ENCODE results near the gene UMODL1. TPM values are rescaled to one million over a fixed set of nuclear protein-coding genes. Genes with fewer than 3 reads are reported as not detected.

UMODL1 gene
- total and polyA plus RNA-seq, 3 experiments from 2014 or later: 0.07 TPM; not detected in 2

DNA sequence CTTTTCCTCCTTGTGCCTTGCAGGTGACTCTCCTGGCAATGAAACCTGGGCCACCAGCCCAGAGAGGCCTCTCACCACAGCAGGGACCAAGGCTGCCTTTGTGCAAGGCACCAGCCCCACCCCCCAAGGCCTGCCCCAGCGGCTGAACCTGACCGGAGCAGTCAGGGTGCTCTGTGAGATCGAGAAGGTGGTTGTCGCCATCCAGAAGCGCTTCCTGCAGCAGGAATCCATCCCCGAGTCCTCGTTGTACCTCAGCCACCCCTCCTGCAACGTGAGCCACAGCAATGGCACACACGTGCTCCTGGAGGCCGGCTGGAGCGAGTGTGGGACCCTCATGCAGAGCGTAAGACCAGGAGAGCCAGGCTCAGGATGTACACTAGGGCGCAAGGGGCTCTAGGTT, 51.7 kb downstream of the UMODL1 start:
- POLR2A ChIA-PET: no interaction called here
- H3K27ac Mint-ChIP-seq: no peak overlapping the region

DNA sequence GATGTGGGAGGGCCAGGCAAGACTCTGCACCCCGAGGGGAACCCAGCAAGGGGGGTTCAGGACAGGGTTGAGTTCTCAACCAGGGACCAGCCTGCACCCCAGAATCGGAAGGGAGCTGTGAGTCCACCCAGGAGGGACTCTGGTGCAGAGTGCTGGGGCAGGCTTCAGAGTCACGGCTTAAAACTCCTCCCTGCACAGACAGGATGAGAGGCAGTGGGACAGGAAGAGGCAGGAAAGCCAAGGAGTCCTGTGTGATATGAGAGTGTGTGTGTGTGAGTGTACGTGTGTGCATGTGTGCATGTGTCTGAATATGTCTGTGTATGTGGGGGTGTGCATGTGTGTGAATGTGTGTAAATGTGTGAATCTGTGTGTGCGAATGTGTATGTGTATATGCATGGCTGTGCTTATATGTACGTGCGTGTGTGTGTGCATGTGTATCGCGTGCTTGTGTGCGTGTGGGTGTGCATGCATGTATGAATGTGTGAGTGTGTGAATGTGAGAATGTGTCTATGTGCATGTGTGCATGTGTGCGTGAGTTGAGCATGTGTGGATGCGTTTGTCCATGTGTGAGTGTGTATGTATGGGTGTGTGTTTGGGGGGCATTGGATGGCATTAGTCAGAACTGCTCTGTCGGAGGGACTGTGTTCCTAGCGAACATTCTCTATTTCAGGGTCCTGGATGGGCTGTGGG, 52.2 kb downstream of the UMODL1 start:
- Mint-ChIP-seq H3K4me1 (peaks cover 2 to 5% (median 2%) of the 10 kb centered on the region in 3 donors), H3K27ac (peak overlapping the region in 1 of 8 donors; percentile 36), H3K4me3 (no peak overlapping the region), H3K9me3 (no peaks in the 10 kb centered on the region), H3K27me3 (peaks cover 32 to 73% of the 10 kb centered on the region in 2 donors), H3K36me3 (peaks cover 0 to 4% (median 0%) of the 10 kb centered on the region in 3 donors)
- no peak for DNase-seq
- no peaks in the 10 kb centered on the region for H3K36me3 ChIP-seq (ENCODE audit: insufficient read depth, low read length)
- CTCF ChIA-PET: no interaction called here
- H3K27ac ChIP-seq (ENCODE audit: low read depth, low read length): no peak overlapping the region
- no peaks in the 10 kb centered on the region for H3K9me3 ChIP-seq (ENCODE audit: low read length)
- peaks cover 48% of the 10 kb centered on the region for H3K27me3 ChIP-seq (ENCODE audit: insufficient read depth, low read length, poor library complexity, severe bottlenecking)
- POLR2A ChIA-PET: no interaction called here
- H3K4me3 ChIP-seq (ENCODE audit: low read length): no peak overlapping the region
- no peaks in the 10 kb centered on the region for H3K4me1 ChIP-seq (ENCODE audit: insufficient read depth, low read length)

More for the DNA sequence above, 51.7 kb downstream of the UMODL1 start:
- no peak overlapping the region for H3K4me3 ChIP-seq (ENCODE audit: low read length)
- peaks cover 32 to 78% of the 10 kb centered on the region in 2 donors for H3K27me3 Mint-ChIP-seq
- H3K27ac ChIP-seq (ENCODE audit: low read depth, low read length): no peak overlapping the region
- DNase-seq: no peak
- H3K36me3 ChIP-seq (ENCODE audit: insufficient read depth, low read length): no peaks in the 10 kb centered on the region
- peaks cover 2 to 5% (median 2%) of the 10 kb centered on the region in 3 donors for H3K4me1 Mint-ChIP-seq
- no peak overlapping the region for H3K4me3 Mint-ChIP-seq
- CTCF ChIA-PET: interaction anchor here (1.2 kb wide), 1 partner anchor 306 kb away, joined by 5 read pairs; no protein-coding TSS in a partner anchor
- H3K9me3 ChIP-seq (ENCODE audit: low read length): no peaks in the 10 kb centered on the region
- peaks cover 53% of the 10 kb centered on the region for H3K27me3 ChIP-seq (ENCODE audit: insufficient read depth, low read length, poor library complexity, severe bottlenecking)
- H3K4me1 ChIP-seq (ENCODE audit: insufficient read depth, low read length): no peaks in the 10 kb centered on the region
- H3K36me3 Mint-ChIP-seq: peaks cover 0 to 4% (median 0%) of the 10 kb centered on the region in 3 donors
- H3K9me3 Mint-ChIP-seq: no peaks in the 10 kb centered on the region

DNA sequence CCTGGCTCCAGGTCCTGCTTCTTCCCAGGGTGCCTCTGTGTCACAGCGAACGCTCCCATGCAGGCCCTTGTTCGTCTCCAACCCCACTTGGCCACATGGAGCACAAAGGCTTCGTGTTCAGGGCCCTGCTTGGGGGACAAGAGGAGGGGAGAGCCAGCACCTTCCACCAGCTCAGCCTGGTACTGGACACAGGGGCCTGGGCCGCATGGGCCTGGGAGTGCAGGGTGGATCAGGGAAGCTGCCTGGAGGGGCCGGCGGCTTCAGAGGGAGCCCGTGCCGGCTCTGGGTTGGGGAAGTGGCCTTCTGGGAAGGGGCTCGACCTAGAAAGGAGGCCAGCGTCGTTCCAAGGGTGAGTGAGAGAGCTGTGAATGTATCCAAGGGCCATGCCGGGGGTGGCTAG, 53.0 kb downstream of the UMODL1 start:
- no peak overlapping the region for H3K4me3 Mint-ChIP-seq
- Histone ChIP-seq H3K4me3 (ENCODE audit: low read length) (no peak overlapping the region), H3K27me3 (ENCODE audit: insufficient read depth, low read length, poor library complexity, severe bottlenecking) (peaks cover 41% of the 10 kb centered on the region), H3K4me1 (ENCODE audit: insufficient read depth, low read length) (no peaks in the 10 kb centered on the region), H3K36me3 (ENCODE audit: insufficient read depth, low read length) (no peaks in the 10 kb centered on the region), H3K9me3 (ENCODE audit: low read length) (no peaks in the 10 kb centered on the region), H3K27ac (ENCODE audit: low read depth, low read length) (no peak overlapping the region)
- H3K27ac Mint-ChIP-seq: no peak overlapping the region
- ChIA-PET CTCF (no interaction called here), POLR2A (no interaction called here)
- DNase-seq: no peak
- peaks cover 0 to 4% (median 0%) of the 10 kb centered on the region in 3 donors for H3K36me3 Mint-ChIP-seq
- peaks cover 32 to 70% of the 10 kb centered on the region in 2 donors for H3K27me3 Mint-ChIP-seq
- H3K9me3 Mint-ChIP-seq: no peaks in the 10 kb centered on the region
- peaks cover 2 to 5% (median 2%) of the 10 kb centered on the region in 3 donors for H3K4me1 Mint-ChIP-seq

DNA sequence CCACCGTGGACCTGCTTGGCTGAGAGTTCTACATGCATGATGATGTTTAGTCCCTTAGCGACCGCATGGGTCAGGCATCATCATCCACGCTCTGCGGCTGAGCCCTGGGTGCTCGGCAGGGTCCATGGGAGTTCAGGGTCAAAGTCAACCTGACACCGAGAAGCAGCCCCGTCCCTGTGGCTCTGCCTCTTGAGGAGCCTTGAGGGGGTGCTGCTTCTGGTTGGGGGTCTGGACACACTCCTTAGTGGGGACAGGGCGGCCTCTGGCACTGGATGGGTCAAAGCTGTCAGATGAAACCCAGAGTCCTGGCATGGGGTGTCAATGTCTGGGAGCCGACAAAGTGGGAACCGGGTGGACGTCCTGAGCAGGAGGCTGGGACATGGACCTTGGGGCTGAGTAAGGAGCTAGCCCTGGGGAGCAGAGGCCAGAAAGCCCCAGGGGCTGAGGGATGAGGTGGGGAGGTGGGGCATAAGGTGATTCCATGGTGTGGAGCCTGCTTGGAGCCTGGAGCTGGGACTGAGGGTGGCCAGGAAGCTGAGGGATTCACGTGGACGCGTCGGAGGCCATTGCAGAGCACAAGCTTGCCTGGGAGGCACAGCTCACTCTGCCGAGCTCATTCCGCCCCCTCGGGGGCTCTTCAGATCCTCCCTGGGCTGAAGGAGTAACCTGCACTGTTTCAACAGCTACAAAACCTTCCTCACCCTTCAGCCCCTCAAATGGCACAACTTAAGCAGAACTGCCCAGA, 53.9 kb downstream of the UMODL1 start:
- ChIA-PET POLR2A (no interaction called here), CTCF (interaction anchor here (1.0 to 1.4 kb wide), 3 partner anchors 8 to 17 kb away, joined by 3 to 5 read pairs (median 4); no protein-coding TSS in a partner anchor)
- Histone ChIP-seq H3K4me3 (ENCODE audit: low read length) (no peak overlapping the region), H3K27me3 (ENCODE audit: insufficient read depth, low read length, poor library complexity, severe bottlenecking) (peaks cover 32% of the 10 kb centered on the region), H3K9me3 (ENCODE audit: low read length) (no peaks in the 10 kb centered on the region), H3K27ac (ENCODE audit: low read depth, low read length) (no peak overlapping the region), H3K36me3 (ENCODE audit: insufficient read depth, low read length) (no peaks in the 10 kb centered on the region), H3K4me1 (ENCODE audit: insufficient read depth, low read length) (no peaks in the 10 kb centered on the region)
- no peak overlapping the region for H3K4me3 Mint-ChIP-seq
- H3K27ac Mint-ChIP-seq: peak overlapping the region in 1 of 8 donors; percentile 47
- peaks cover 0 to 4% (median 0%) of the 10 kb centered on the region in 3 donors for H3K36me3 Mint-ChIP-seq
- peaks cover 0 to 5% (median 2%) of the 10 kb centered on the region in 3 donors for H3K4me1 Mint-ChIP-seq
- DNase-seq: no peak
- H3K9me3 Mint-ChIP-seq: no peaks in the 10 kb centered on the region
- peaks cover 34 to 61% of the 10 kb centered on the region in 2 donors for H3K27me3 Mint-ChIP-seq

DNA sequence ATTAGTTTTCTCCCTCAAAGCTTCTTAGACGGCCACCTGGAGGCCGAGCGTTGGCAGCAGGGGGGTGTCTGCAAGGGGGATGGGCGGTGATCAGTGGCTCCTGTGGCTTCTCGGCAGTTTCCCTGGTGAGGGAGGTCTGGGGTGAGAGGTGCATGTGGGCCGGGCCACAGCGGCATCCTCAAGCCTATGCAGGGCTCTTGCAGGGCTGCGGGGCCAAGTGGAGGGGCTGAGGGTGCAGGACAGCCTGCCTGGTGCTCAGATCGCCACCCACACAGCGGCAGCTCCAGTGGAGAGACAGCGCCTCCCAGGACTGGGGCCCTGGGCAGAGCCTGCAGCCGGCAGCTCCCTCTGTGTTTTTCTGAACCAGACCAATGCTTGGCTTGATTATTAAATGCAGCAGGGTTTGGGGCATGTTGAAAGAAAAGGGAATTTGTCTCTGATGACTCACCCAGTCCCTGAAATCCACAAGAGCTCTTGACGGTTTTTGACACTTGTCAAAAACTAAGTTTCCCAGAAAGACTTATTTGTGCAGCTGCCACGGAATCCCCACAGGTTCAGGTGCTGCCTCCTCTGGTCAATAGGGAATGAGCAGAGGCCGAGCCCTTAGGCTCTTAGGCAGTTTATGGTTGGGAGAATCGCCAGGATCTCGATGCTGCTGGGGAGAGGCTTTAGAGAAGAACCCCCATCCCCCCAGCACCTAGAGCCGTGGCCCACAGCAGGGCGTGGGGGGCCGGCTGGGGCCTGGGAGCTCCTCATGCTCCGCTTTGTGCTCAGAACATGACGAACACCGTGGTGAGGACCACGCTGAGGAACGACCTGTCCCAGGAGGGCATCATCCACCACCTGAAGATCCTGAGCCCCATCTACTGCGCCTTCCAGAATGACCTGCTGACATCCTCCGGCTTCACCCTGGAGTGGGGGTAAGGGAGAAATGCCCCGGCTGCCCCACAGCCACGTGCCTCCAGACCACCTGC, 54.7 kb downstream of the UMODL1 start:
- peaks cover 0 to 5% (median 2%) of the 10 kb centered on the region in 3 donors for H3K4me1 Mint-ChIP-seq
- H3K27me3 Mint-ChIP-seq: peaks cover 27 to 52% of the 10 kb centered on the region in 2 donors
- H3K27ac ChIP-seq (ENCODE audit: low read depth, low read length): no peak overlapping the region
- POLR2A ChIA-PET: no interaction called here
- H3K27me3 ChIP-seq (ENCODE audit: insufficient read depth, low read length, poor library complexity, severe bottlenecking): peaks cover 29% of the 10 kb centered on the region
- H3K36me3 Mint-ChIP-seq: peaks cover 0 to 4% (median 0%) of the 10 kb centered on the region in 3 donors
- H3K4me3 ChIP-seq (ENCODE audit: low read length): no peak overlapping the region
- DNase-seq: no peak
- no peaks in the 10 kb centered on the region for H3K9me3 ChIP-seq (ENCODE audit: low read length)
- no peak overlapping the region for H3K27ac Mint-ChIP-seq
- no peaks in the 10 kb centered on the region for H3K9me3 Mint-ChIP-seq
- no peaks in the 10 kb centered on the region for H3K4me1 ChIP-seq (ENCODE audit: insufficient read depth, low read length)
- CTCF ChIA-PET: interaction anchor here (1.0 to 1.4 kb wide), 3 partner anchors 9 to 18 kb away, joined by 3 to 5 read pairs (median 4); no protein-coding TSS in a partner anchor
- H3K36me3 ChIP-seq (ENCODE audit: insufficient read depth, low read length): no peaks in the 10 kb centered on the region
- no peak overlapping the region for H3K4me3 Mint-ChIP-seq

DNA sequence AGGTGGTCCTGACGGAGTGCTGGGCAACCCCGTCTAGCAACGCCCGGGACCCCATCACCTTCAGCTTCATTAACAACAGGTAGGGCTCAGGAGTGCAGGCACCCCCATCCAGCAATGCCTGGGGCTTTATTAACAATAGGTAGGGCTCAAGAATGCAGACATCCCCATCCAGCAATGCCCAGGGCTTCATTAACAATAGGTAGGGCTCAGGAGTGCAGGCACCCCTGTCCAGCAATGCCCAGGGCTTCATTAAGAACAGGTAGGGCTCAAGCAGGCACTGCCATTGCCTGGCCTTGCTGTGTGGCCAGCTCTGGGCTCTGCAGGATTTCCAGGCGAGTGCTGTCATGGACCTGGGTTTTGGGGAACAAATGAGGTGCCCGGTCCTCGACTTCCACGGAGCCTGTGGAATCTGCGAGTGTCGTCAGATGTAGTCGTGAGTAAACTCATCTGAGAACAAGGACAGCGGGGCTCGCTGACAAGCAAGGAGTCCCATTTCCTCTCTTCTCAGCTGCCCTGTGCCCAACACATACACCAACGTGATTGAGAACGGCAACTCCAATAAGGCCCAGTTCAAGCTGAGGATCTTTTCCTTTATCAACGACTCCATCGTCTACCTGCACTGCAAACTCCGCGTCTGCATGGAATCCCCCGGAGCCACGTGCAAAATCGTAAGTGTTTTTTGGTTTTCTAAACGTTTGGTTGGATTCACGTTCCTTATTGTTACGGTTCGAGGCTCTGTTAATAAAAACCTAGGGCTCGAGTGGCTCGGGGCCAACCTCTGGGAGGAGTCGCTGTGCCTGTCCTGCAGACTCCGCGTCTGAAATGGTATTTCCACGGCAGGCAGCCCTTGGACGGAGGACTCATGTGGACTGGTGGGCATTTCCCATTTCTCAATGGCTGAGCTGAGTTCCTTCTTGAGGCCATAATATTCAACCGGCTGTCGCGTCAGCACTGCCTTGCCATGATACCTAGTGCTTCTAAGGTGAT, 56.3 kb downstream of the UMODL1 start:
- ChIA-PET CTCF (interaction anchor here (1.3 kb wide), 1 partner anchor 10 kb away, joined by 3 read pairs; no protein-coding TSS in a partner anchor), POLR2A (no interaction called here)
- no peak overlapping the region for H3K27ac ChIP-seq (ENCODE audit: low read depth, low read length)
- no peak for DNase-seq
- Mint-ChIP-seq H3K4me3 (no peak overlapping the region), H3K27ac (no peak overlapping the region), H3K9me3 (no peaks in the 10 kb centered on the region), H3K4me1 (peaks cover 0 to 5% (median 2%) of the 10 kb centered on the region in 3 donors), H3K36me3 (peaks cover 0 to 4% (median 0%) of the 10 kb centered on the region in 3 donors), H3K27me3 (peaks cover 21 to 39% of the 10 kb centered on the region in 2 donors)
- peaks cover 20% of the 10 kb centered on the region for H3K27me3 ChIP-seq (ENCODE audit: insufficient read depth, low read length, poor library complexity, severe bottlenecking)
- H3K9me3 ChIP-seq (ENCODE audit: low read length): no peaks in the 10 kb centered on the region
- H3K36me3 ChIP-seq (ENCODE audit: insufficient read depth, low read length): no peaks in the 10 kb centered on the region
- H3K4me3 ChIP-seq (ENCODE audit: low read length): no peak overlapping the region
- H3K4me1 ChIP-seq (ENCODE audit: insufficient read depth, low read length): no peaks in the 10 kb centered on the region
